Stimulated activated naive CD4-positive, alpha-beta T cell (primary cell): Measurements from ENCODE around the gene SERBP1.
"Not testable (repeated sequence)": the region's sequence is repeated elsewhere in the genome, so short reads cannot be mapped to it uniquely, and the experiment has no call there.

Source experiments
- DNase-seq, 6 experiments: peaks; one replicate each; lab custom pipeline; 2025; lab: John Stamatoyannopoulos, UW

Gene SERBP1

DNA sequence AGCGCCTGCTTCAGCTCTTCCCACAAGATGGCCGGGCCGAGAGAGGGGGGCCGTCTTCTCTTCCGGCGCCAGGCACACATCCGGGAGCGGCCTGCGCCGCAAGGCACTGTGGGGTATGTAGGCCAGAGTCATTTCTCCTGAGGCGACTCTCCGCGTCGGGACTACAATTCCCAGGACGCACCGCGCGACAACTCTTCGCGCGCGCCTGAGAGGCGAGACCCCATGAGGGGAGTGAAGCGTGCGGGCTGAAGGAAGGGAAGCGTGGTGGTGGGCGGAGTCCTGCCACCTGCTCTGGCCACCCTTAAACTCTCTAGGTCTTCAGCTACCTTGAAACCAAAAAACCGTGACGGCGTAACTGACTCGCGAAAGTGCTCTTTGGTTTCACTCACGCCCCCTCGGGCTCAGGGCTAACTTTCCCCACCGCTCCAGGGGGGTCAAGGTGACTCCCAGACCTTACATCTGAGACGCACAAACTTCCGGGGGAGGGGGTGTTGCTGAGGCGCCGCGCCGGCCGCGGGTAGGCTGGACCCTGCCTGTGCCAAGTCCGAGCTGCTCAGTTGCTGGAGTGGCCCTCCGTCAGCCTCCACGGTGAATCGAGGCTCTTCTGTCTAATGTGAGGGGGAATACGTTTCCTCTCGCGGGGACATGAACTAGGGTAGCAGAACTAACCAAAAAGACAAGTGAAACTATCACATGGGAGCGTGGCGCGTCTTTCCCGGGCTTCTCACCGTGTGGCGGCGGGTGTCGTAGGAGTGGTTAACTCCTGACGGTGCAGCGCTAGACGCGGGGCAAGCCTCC lies at the start of gene SERBP1:
TSS of gene SERBP1 (minus strand) at position 45 of the 798 bp plus-strand sequence. CDS start 102 bp downstream, outside the sequence.
- peak; percentile 90 to 96 (median 94) for DNase-seq

DNA sequence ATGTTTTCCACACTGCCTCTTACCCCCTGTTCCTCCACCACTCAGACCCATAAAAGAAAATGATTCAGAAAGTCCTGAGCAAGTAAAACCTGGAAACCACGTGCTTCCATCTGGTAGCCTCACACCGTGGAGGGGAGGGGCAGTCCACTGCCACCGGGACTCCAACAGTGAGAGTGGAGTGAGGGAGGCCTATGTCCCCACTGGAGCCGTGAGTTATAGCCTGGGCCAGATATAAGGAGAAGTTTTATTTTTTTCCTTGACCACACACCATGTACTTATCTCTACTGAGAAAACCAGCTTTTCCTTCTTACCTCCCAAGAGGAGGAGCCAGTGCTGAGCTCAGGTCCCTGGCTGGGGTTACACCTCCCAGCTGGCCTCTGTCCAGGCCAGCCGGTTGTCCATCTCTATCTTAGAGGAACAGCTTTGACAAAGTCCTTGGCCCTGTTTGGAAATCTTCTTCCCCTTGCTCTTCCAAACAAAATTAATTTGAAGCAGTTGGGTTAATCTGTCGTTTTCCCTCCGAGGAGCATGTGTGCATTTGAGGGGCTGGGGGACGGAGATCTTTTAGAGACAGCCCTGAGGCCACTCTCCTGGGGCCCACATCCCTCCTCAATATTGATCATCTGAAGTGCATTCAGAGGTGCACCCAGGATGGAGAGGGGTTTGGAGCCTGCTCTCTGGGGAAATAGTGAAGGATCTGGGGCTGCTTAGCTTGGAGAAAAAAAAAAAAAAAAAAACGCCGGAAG lies 49.1 kb upstream of the SERBP1 start:
- no peak for DNase-seq

DNA sequence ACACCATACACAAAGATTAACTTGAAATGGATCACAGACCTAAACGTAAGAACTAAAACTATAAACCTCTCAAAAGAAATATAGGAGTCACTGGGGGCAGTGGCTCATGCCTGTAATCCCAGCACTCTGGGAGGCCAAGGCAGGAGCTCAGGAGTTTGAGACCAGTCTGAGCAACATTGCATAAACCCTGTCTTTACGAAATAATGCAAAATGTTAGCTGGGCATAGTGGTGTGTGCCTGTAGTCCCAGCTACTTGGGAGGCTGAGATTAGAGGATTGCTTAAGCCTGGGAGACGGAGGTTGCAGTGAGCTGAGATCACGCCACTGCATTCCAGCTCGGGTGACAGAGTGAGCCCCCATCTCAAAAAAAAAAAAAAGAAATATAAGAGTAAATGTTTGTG lies 46.7 kb upstream of the SERBP1 start:
- no peak for DNase-seq

DNA sequence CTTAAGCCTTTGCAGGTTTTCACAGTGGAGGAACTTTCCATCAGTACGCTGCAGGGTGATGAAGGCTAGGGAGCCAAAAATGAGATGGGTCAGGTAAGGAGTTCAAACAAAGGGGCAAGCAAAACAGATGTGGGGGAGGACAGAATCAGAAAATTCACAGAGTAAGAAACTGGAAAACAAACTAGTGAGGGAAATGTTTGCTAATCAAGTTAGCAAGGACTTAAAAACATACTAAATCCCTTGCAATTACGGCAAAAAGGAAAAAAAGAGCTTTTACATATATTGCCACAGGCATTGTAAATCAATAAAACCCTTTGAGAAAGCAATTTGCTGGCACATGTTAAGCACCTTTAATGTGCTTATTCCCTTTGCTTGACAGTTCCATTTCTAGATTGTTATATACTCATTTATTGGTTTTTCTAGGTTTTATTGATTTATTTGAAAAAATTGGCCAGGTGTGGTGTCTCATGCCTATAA lies 45.8 kb upstream of the SERBP1 start:
- no peak for DNase-seq

DNA sequence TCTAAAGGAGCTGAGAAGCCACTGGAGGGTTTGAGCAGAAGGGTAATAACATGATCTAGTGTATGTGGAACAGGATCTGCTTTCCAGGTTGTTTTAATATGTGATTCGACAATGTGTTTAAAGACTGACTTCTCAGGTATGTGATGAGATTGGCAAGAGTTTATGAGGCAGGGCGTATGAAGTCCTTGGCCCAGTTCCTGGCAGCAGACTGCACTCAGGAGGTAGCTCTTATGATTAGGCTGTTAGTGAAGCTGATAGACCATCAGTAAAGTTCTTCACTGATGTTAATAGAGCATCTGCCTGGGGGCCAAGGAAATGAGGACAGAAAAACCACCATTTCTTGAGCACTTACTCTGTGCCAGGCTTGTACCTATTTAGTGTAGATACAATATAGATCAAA lies 41.9 kb upstream of the SERBP1 start:
- no peak for DNase-seq

DNA sequence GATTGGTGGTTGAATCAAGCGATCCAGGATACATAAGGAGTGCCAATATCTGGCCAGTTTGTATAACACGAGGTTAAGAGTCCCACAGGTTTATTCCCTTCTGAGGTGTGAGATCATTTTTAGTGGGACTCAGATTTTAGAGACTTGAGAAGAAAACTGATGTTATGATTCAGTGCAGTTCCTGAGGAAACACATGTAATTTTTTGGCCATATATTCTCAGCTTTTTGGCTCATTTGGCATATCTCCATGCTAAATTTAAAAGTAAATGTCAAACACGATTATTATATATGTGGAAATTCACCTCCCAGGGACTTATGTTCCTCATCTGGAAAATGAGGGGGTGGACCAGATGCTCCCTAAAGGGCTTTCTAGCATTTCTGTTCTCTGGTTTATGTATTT lies 39.2 kb upstream of the SERBP1 start:
- no peak for DNase-seq

DNA sequence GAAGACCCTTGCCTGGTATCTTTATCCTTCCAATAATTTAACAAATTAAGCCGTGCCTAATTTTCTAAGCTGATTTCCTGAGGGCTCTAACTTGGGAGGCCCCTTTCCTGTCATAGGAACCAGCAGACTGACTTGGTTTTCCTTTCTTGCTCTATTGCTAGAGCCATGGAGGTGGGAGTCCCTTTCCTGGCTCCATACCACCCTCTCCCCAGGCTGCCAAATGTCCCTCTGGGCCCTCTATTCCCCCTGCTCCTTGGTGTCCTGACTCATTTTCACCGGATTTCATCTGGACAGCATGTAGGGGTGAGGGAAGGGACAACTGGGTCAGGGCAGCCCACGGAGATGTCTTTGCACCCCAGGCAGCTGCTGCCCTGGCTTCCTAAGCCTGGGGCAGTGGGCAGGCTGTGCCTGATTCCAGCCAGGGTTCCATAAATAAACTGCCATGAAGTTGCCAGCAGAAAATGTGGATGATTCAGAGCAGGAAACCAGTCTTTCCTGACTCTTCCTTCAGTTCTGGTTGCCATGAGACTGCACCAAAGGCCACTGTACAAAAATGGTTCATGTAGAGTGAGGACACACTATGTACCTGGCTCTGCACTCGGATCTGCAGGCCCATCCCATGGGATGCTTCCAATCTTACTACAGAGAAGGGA lies 38.0 kb upstream of the SERBP1 start:
- no peak for DNase-seq

DNA sequence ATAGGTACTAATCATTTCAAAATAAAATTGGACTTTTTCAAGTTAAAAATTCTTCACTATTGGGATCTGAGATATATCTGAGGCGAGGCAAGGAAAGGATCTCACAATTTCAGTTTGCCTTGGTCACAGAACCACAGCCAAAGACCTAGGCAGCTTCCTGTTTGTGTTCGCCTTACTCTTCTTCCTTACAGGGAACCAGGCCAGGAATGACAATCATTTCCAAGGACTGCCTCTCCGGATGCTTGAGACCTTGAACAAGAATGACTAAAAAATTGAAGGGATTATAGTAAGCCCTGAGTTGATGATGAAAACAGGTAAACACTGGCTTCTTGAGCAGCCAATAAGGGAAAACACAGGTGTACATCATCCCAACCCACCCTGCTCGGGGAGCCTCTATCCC lies 35.2 kb upstream of the SERBP1 start:
- DNase-seq, result no peak

DNA sequence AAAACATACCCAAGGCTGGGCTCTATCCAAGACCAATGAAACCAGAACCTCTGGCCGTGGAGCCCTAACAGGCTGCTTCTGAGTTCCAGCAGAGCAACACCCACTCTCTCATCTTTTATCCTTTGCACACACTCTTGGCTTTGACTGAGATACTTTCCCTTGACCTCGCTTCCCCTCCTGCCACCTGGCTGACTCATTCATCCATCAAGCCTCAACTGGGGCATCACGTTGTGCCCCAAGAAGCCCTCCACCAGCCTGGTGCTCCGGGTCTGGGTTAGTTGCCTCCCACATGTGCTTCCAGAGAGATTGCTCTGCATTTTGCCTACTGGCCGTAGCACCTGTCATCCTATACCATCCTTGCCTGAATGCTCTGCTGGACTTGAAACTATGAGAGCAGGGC lies 34.5 kb upstream of the SERBP1 start:
- no peak for DNase-seq

DNA sequence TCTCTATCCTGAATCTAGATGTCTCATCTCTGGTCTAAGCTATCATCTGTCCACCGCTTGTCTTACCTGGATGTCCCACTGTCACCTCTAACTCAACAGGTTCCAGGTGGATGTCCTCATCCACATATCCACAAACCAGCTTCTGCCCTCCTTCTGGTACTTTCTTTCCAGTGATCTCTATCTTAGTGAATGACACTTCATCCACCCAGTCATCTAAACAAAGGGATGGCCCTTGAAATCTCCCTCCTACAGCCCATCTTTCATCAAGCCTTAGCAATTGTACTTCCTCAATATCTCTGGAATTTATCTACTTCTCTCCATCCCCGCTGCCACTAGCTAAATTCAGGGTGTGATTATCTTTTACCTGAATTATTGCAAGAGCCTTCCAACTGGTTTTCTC lies 33.9 kb upstream of the SERBP1 start:
- no peak for DNase-seq

DNA sequence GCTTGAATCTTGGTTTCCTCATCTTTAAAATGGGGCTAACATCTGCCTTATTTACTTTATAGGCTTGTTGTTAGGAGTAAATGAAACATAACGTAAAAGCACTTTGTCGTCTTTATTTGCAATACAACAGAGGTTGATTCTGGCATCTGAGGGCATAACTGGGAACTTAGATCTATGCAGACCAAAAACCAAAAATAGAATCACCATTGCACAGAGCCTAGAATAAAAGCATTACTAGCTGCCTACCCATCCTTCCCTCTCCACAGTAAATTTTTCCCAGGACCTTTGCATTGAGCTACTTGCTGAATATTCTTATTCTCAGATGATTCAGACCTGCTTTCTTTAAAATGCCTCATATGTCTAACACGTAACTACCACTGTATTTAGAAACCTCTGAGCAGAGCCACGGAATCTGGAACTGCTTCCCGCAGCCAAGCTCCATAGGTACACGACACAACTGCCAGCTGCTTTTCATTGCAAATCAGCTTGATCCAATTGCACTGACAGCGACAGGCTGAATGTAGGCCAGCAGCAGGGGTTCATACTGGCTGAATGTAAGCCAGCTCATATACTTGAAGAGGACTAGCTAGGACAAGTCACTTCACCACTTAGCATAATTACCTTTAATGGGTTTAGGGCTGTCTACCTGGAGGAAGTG lies 33.2 kb upstream of the SERBP1 start:
- no peak for DNase-seq

DNA sequence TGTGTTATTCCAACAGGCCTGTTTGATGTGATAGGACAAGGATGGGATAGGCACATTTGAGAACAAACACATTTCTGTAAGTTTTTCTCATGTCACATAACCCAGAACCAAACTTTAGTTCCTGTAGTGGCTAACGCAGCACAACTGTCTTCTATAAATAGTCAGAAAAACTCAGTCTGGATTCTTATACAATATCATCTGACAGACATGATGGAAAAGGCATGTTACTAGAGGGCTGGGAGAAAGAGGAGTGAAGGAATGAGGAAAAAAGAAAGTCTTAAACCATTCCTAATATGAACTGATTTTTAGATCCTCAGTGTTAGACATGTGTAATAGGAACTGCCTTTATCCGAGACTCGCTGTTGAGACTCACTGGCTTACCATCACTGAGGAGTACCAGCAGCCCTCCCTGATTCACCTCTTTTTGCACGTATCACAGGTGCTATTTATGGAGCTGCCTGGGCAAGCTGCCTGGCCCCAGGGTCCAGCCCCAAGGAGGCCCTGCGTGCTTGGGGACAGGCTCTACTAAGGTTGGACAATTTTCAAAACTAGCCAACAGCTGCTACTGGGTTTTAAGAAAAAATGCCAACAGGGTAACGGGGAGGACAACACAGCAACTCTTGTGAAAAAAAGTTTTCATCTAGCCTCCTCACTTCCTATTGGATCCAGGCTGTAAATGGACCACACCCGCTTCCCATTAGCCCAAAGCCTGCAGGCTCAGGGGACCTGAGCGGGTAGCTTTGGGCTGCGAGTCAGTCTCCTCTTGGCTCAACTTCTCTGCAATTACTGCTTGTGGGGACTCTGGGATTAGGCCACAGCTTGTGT lies 30.7 kb upstream of the SERBP1 start:
- no peak for DNase-seq

DNA sequence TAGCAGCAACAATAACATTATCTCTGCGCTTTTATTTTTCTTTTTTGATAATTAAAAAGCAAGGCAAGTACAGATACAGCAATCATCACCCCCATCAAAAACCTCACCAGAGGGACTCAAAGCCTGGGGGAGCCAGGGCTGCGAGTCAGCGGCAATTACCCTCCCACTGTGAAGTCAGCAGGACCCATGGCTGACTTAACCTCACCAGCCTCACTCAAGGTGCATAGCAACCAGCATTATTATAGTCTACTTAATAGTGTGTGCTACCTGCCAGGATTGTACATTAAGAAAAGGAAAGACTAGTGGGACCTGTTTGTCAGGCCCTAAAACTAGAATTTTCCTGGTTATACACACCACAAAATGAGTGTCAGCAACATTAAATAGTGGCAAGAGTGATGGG lies 28.9 kb upstream of the SERBP1 start:
- DNase-seq, result no peak

DNA sequence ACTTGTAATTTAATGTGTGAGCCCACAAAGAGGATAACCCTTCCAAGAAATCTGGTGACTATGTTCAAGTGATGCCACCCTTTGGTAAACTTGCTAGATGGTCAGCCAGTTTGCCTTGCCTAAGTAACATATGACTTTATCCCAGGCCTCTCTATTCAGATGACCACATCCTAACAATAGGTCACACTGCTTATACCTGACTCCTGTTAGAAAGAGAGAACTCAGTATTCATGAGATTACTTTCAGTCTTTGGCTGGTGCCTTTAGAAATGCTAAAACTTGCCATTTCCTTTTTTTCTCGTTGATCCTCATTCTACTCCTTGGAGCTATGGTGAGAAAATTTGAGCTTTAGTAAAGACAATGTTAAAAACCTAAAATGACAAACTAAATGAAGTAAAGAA lies 28.5 kb upstream of the SERBP1 start:
- DNase-seq, result no peak

DNA sequence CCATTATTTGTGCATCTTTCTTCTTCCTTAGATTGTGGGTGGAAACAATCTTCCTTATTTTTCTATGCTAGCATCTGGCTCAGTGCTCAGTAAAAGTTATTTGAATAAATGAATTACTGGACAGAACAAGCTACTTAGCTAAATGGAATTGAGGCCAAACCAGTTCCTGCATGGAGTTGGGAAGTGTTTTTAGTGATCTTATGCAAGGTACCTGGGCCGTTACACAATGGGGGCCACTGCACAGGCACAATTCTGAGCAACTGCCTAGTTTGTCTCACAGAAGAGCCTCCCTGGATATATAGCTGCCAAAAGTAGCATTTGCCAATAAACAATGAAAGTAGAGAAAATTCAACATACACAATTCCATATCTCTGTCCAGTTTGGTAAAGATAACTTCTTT lies 27.0 kb upstream of the SERBP1 start:
- no peak for DNase-seq

DNA sequence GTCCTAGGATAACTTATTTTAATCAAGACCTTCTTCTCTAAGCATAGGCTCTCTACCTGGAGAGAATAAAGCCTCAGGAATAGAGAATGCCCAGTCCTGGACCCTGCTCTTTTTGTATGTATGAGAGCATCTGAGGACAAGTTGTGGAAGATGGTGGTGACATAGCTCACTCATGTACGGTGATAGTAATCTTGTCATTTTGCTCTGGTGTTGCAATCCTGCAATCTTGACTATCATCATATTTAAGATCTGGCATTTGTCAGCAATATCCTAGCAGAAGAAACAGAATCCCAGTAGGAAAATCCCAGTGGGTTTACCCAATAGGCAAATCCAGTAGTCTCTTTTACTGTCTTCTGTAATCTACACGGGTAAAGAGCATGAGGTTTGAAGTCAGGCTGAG lies 21.6 kb upstream of the SERBP1 start:
- DNase-seq, result no peak

DNA sequence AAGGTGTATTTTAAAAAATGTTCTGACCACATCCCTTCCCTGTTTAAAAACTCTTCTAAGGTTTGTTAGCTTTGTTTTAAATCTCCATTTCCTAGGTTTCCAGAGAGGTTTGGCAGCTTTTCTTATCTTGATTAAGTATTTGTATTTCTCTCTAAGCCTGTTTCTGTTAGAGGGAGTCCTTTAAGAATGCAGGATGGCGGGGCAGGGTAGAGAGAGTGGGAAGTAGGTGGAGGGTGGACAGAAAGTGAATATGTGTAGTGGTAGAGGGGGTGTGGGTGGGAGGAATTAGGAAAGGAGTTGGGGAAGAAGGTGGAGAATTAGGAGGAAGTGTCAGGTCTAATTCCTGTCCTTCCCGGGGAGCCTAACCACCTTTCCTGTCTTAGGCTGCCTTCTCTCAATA lies 21.2 kb upstream of the SERBP1 start:
- no peak for DNase-seq

DNA sequence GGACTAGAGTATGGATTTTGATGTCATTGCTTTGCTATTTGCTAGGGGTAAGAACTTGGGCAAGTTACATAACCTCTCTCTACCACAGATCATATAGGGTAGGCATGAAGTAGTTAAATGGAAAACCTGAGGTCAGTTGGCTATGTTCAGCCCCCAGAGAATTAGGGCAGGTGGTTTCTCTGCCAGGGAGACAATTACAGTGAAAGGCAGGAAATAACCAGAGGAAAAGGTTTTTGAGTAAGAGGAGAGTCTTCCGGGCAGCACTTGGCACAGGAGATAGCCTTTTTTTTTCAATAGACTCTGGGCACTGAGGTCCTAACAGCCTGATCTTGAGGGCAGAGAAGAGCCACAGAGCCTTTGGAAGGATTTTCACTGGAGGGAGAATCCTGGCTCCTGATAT lies 16.7 kb upstream of the SERBP1 start:
- no peak for DNase-seq

DNA sequence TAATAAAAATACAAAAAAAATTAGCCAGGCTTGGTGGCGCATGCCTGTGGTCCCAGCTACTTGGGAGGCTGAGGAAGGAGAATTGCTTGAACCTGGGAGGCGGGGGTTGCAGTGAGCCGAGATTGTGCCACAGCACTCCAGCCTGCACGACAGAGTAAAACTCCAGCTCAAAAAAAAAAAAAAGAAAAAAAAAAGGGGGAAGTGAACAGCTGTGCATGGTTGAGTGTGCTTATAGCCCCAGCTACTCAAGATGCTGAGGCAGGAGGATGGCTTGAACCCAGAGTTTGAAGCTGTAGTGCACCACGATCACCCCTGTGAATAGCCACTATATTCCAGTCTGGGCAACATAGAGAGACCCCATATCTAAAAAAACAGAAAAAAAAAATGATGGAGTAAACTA lies 15.8 kb upstream of the SERBP1 start:
- not testable (repeated sequence) for DNase-seq

DNA sequence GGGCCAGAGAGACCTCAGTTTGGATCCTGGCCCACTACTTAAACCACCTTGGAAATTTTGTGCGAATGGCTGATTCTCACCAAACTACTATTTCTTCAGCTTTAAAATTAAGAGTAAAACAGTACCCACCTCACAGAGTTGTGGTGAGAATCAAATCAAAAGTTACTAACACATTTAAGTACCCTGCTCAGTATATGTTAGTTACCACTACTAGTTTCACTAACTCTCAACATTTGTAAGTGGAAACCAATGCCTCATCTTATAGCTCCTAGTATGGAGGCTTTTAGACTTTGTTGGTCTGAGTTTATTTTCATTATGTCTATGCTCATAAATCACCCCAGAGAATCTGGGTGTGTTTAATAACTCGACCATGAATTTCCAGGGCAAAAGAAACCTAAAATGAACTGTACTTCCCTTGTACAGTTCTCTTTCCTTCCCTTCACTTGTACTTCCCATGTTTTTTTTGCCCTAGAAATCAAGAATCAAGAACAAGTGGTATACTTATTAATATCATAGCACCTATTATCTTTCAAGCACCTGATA lies 11.6 kb upstream of the SERBP1 start:
- no peak for DNase-seq

DNA sequence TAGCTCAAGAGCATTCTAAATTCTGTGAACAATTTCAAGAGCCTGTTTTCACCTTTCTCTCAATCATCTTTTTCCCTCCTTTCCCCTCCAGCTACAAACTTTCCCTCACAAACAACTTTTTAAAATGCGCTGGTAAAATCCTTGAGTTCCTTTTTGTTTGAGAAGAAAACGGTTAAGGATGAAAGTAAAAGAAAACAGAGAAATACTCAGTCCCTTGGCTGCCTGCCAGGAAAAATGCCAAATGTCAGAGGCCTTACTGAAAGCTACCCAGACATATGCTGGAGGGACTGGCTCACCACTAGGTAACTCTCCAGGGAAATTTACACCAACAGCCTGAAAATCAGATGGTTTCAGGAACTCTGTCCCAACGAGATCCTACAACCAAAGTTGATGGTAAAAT lies 11.0 kb upstream of the SERBP1 start:
- DNase-seq, result peak in 4 of 6 experiments; percentile 2 to 14 (median 4)
